MV-4-11 (cell line): ENCODE data around the gene FIBCD1.
A peak's percentile ranks its signal among the peaks of the same experiment; 100 is the strongest.

ENCODE experiments used
- DNase-seq: peaks from one replicate; lab custom pipeline; 2025; lab: John Stamatoyannopoulos, UW

The FIBCD1 gene

DNA sequence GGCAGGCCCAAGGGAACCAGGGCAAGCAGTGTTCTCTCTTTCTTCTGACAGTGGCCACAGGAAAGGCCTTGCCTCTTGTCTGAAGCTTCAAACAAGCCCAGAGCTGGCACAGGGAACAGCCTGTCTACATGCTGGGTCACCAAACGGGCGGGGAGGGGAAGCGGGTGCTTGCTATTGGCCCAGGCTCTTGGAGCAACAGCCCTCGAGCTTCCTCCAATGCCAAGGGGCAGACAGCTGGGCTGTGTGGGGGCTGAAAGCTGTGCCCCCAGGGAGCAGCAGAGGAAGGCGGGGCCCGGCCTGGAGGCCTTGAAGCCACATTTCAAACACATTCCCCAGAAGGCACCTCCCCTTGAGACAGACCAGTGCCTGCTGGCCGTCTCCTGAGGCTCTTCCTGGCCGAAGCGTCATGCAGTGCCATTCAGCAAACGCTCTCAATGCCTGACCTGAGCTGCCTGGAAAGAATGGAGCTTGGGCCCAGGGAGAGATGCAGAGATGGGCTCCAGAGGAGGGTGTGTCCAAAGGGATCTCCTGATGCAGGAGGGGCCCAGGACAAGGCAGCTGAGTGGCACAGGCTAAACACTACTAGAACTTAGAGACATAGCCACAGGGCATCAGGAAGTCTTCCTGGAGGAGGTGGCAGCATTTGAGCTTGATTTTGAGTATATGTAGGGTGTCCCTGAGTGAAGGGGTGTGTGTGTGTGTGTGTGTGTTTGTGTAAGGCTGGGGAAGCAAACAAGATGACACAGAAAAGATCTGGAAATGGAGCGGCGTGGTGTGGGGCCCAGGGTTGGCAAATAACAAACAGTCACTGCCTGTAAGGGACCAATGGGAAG is 2.5 kb downstream of the FIBCD1 start:
- DNase-seq = peak; percentile 50

DNA sequence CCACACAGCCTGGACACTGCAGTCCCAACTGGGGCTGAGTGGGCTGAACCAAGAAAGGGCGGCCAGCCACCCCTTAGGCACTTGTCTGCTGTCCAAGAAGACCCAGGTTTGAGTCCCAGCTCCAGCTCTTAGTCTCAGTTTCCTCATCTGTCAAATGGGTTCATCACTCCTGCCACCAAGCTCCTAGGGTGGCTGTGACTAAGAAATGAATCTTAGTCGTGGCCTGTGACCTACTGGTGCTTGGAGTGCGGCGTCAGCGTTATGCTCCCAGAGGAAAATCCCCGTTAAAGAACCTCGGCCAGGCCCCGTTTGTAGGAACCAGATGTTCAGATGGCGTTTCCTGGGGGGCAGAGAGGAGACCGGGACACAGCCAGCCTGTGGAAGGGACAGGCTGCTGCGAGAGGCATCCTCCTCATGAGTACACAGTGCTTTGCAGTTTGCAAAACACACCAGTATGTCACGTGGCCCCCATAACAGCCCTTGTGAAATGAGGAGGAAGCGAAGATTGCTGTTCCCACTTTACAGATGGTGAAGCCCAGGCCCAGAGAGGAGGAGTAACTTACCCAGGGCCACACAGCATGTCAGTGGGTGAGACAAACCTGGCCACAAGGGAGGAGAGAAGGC is 3.3 kb downstream of the FIBCD1 start:
- peak; percentile 47 for DNase-seq

DNA sequence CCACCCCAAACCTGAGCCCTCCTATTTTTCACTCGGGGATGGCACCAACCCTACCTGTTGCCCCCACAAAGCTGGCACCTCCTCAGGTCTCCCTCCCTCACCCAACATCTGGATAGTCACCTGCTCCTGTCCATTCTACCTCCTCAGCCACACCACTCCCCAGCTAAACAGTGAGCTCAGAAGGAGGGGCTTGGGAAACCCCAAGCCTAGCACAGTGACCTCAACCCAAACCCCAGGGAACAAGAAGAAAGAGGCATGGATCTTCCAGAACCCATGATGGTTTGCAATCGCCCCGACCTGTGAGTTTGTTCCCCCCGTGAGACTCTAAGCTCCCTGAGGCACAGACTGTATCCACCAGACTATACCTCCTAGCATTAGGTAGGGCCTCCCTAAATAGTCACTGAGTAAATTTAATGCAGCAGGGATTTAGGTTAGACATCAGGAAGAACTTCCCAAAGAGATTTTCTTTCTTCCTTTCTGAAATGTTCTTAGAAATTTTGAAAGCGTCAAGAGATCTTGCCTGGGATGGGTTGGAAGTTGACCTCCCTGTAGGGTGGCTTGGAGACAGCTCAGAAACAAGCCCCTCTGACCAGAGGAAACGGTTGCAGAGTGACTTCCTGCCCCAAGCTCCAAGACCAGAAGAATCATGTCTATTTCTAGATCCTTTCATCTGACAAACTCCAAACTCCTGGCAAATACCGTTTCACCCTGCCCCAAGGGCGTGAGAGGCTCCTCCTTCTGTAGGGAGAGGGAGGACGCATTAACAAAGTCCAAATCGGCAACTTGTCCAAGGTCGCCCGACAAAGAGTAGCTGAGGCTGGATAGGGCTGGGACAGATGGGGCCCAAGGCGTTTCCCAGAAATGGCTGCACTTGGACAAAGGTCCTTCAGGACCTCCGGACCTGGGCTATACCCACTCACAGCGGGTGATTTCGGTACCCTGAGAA is 4.1 kb downstream of the FIBCD1 start:
- DNase-seq = no peak

DNA sequence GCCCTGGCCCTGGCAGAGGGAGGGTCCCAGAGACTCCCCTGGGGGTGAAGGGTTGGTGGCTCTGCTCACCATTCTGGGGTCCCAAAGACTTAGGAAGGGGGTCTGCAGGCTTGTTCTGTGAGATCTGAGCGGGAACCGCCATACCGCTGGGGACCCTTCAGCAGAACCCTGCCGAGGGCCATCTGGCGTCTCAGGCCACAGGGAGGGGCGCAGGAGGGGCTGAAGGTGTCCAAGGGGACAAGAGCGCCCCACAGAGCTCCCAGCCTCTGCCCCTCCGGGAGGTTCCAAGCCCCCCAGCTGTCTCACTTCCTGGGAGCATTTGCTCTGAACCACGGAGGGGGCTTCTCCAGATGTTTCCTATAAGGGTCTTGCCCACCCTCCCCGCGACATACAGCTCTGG is 4.8 kb downstream of the FIBCD1 start:
- no peak for DNase-seq

DNA sequence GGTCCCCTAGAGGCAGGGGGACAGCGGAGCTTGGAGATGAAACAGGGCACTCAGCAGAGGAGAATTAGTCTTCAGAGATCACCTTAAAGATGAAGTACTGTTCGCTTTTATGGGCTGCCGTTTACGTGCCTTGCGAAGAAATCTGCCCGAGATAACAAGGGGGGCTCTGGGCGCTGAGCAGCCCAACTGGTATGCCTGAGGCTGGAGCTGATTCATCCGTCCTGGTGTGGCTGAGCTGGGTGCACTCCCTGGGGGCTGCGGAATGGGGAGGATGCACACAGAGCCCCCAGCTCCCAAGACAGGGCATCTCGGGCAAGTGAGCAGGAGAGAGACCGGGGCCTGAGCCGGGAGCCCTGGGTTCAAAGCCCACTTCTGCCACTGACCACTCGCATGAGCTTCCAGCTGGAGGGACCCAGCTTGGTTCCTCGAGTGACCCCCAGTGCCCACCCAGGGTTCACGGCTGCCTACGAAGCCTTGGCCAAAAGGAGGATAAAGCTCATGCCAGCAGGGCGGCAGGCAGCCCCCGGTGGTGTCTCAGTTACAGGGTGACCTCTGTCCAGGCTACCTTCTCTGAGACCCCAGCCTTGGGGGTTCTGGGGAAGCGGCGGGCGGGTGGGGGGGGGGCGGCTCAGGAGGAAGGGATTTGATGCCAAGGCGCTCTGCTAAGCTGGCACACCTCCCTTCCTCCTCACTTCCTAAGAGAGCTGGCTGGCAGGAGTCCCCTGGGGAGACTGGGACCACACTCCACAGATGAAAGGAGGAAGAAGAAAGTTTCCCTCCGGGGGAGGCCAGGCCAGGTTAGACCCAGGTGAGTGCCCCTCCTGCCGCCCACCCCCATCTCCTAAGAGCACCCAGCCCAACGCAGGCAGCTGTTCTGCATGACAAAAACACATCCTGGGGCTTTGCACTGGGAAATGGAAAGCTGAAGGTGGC is 5.7 kb downstream of the FIBCD1 start:
- no peak for DNase-seq

DNA sequence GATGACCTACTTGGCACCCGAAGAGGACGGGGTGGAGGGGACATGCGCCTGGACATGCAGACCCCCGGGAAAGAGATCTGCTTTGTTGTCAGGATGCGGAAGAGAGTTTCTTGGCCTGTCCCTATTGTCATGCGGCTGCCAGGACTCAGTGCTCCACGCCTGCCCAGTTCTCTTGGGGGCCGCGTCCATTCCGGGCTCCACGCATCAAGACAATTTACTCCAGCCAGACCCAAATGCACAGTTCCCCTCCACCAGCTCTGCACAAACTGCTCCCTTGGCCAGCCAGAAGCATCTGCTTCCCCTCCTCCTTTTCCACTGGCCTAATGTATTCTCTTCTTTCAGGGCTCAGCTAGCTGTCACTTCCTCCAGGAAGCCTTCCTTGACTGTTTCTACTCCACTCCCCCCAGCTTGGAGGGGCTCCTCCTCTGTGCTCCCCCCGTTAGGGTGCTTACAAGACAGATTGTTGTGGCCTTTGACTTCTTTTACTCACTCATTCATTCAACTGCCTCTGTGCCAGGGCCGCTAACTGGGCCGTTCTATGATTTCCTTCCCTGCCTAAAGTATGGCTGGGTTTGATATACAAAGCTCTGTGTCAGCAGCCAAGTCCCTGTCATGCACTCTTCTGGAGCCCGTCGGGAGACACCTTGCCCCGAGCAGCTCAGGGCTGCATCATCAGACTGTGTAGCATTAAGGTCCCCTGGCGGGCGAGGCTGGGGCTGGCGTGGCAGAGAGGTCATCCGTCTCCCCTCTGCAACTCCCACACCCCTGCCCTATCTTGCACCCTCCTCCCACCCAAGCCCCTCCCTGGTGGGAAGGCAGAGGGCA is 6.6 kb downstream of the FIBCD1 start:
- DNase-seq = no peak

DNA sequence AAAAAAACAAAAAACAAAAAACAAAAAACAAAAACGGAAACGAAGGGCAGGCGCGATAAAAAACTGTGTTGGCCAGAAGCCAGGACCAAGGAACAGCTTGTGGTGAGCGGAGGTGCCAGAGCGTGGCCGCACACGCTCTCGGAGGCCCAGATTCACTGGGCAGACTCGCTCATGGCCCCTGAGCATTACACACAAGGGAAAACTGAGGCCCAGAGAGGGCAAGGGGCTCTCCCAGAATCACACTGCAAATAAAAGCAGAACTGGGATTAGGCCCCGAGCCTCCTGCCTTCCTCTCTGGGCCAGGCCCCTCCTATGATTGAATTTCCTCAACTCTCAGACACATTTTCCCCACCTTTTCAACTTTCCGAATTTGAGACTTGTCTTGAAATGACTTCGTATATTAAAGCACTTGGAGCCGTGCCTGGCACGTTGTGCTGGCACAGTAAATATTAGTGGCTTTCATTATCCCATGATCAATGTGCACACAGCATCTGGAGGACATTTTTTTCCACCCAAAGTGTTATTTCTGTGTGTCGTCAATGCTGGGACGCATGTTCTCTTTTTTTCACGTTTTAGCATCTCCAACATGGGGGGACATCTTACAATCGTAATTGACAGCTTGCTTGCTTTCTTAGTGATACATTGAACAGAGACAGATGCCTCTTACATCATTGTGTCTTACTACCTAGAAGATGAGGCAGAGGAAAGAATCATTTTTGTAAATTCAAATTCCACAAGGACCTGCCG is 7.4 kb downstream of the FIBCD1 start:
- peak; percentile 37 for DNase-seq

DNA sequence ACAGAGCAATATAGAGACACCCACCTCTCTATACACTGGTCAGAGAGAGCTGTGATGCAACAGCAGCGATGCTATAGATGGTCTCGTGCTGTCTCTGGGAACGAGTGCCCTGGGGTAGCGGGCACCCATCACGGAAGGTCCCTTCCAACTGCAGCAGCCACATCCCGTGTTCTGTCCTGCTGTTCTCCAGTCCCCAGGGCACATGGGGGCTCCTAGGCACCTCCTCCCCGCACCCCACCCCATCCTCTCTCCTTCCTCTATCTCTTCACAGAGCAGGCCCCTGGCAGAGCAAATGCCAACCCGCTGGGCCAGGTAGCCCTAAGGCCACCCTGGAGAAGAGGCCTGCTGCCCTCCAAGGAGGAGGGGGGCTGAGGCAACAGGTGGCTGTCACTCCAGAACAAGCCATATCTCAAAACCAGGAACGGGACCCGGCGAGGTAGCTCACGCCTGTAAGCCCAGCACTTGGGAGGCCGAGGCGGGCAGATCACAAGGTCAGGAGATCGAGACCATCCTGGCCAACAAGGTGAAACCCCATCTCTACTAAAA is 8.2 kb downstream of the FIBCD1 start:
- no peak for DNase-seq

DNA sequence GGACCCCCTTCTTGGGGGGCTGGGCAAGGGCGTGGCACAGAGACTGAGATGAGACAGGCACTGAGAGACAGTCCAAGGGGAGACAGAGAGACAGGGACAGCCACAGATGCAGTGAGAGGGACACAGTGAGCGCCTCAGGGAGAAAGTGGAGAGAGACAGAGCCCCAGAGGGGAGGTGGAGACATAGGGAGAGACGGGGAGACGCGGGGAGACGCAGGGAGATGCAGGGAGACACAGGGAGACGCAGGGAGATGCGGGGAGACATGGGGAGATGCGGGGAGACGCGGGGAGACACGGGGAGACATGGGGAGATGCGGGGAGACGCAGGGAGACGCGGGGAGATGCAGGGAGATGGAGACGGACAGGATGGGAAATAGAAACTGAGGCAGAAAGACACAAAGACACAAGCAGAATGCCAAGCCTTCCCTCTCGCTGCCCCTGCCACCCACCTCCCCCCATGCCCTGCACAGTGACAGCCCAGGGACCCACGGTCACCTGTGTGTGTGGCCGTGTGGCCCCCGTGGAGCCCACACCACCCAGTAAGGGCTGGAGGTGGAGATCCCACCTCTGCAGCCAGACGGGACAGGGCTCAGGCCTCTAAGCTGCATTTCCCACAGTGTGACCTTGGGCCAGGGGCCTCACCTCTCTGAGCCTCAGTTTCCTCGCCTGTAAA is 8.8 kb downstream of the FIBCD1 start:
- DNase-seq = no peak

DNA sequence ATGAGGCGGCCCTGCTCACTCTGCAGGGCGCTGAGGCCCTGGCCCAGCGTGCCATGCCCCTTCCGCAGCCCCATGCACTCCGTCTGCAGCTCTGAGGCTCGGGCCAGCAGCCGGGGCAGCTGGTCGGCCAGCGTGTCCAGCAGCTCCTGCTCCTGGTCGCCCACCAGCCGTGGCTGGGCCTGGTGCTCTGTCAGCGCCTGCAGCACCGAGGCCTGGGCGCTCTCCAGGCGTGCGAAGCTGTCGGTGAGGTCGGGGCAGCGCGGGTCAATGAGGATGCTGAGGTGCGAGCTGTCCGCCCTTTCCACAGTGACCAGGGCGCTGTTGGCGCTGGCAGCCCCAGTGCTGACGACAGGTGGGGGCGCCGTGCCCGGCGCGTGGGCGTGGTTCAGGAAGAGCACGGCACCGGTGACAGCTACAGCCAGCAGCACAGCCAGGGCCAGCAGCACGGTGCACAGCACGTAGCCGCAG is 9.4 kb downstream of the FIBCD1 start:
- no peak for DNase-seq

DNA sequence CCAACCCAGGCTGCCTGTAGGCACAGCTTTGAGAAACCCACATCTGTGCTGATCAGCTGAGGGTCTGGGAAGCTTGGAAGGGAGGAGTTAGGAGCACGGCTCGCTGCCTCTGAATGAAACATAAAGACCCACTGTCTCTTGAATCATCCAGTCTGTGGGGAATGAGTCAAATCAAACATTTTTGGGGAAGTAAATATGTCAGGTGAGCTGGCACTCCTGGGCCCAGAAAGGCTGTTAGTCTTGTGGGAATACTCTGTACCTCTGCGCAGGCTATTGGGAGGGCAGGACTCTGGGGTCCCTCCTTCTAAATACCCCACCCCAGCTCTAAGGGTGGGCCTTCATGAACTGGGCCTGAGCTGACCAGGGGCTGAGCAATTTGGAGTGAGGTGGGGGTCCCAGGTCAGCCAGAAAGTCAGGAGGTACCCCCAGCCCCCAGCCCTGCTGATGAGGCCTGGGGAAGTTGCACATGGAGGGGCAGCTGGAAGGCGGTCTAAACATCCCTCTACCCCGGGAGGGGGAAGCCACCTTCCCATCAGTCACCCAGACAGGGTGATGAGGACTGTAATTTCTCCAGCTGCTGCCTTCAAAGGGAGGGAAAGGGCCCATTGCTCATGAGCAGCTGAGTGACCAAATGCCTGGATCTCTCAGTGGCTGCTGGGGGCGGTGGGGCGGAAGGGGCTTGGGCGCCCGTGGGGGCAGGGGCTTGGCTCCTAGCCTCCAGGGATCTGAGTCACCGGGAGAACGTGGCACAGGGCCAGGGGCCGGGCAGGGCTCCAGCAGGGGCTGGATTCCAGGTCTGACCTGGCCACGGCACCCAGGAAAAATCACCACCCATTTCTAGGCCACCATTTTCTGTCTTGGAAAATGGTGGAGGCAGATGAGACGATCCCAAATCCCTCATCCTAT is 10.8 kb downstream of the FIBCD1 start:
- DNase-seq = no peak

DNA sequence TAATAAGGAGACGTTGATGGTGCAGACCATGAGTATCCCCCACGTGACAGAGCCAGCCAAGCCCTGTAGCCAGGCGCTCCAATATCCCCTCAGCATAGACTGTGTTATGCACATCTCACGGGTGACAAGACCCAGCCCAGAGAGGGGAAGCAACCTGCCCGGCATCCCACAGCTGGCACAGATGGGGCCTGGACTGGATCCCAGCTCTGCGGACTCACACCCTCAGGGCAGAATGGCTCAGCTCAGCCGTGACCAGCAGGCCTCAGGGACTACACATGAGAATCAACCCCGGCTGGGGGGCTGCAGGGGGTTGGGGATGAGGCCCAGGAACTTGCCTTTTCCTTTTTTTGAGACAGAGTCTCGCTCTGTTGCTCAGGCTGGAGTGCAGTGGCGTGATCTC is 11.7 kb downstream of the FIBCD1 start:
- no peak for DNase-seq

DNA sequence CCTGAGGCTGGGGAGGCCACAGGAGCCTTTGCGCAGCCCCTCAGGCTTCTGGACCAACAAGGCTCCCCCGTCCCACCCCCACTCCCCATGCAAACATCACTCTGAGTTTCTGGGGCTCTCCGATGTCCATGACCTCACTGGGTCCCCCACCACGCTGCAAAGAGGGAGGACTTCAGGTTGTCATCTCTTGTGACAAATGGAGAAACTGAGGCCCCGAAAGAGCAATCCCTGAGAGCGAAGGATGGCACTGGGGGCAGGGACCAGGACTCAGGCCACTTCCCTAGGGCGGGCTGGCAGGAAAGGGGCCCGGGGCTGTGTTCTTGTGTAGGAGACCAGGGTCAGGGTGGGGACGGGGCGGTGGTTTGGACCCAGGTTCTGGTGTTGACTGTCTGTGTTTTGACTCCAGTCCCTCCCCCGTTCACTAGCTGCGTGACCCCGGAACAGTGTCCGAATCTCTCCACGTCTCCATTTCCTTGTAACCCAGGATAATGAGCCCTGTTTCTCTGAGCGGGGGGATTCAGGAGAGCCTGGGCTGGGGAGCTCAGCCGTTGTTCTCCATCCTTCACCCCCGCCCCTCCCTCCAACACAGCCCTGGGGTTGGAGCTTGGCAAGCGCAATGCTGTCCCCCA is 13.9 kb downstream of the FIBCD1 start:
- DNase-seq = no peak

DNA sequence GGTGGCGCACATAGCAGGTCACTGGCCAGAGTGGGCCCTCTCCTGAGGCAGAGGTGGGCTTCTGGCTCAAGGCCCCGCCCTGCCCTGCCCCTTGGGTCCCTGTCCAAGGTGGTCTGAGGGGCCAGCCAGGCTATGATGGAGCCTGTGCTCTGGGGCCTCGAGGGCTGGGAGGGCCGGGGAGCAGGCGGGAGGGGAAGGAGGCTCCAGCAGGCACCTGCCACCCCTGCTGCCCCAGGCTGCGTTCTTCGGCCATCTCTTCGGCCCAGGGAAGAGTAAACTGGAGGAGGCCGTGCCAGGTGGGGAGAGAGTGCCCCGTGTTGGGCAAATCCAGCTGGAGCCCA is 14.6 kb downstream of the FIBCD1 start:
- DNase-seq = no peak

DNA sequence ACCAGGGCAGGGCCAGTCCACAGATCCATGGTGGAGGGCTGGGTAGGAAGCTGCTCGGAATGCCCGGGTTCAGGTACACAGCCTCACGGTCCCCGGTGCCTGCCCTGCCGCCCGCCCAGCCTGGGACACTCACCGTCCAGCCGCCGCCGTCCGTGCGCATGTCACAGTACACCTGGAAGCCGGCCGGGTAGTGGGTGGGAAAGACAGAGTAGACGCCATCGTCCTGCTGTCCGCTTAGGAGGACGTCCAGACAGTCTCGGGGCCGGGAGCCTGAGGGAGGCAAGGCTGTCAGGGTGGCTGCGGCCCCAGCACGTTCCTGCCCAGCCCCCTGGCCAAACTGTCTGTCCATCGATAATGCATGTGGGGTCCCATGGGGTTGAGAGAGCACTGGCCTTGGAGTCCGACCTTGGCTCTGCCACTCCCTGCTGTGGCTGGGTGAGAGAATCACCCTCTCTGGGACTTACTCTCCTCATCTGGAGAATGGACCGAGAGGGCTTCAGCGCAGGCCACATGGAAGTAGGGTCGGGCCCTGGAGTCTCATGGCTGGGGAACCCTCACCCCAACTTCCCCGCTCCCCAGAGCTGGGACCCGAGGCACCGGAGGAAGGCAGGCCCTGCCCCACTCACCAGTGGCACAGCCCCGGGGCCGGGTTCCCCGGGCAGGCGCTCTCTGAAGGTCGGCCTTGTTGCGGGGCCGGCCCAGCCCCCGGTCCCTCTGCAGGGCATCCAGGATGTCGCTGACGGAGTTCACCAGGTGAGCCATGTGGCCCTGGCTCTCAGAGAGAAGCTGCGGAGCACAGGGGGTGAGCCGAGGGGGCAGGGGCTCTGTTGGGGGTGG is 15.2 kb downstream of the FIBCD1 start:
- DNase-seq = no peak

DNA sequence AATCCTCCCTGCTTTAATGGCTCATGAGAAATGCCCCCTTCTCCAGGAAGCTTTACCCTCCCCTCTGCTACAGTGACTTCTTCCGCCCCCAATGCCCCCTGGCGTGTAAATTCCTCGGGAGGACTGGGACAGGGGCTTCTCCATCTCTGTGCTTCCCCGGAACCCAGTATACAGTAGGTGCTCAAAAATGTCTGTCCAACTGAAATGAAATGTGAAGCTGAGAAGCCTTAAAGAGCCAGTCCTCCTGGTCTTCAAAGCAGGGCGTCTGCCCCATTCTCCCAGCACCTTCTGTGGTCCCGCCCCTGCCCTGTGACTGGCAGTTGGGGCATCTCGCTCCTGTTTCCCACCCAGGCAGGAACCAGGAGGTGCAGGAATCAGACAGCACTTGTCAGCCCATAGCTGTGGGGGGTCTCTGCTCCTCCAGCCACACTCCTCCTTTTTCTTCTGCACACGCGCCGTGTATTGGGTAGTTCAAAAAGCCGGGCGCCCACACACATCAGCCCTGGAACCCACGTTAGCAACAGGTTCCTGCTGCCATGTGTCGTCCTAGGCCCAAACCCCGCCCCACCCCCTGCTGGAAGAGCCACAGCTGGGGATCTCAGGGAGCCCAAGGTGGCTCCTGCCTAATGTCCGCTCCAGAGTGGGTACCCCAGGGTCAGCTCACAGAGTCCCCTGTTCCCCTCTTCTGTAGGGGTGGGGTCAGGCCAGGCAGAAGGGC is 16.0 kb downstream of the FIBCD1 start:
- no peak for DNase-seq
